ENCODE results near the gene SCAI. TPM values are rescaled to one million over a fixed set of nuclear protein-coding genes. Genes with fewer than 3 reads are reported as not detected.

The SCAI gene
- 10 to 100 TPM in 1 of 4 donors, 1 to 10 TPM in 3; 5.6 to 10.4 (median 7.8) TPM for total RNA-seq

DNA sequence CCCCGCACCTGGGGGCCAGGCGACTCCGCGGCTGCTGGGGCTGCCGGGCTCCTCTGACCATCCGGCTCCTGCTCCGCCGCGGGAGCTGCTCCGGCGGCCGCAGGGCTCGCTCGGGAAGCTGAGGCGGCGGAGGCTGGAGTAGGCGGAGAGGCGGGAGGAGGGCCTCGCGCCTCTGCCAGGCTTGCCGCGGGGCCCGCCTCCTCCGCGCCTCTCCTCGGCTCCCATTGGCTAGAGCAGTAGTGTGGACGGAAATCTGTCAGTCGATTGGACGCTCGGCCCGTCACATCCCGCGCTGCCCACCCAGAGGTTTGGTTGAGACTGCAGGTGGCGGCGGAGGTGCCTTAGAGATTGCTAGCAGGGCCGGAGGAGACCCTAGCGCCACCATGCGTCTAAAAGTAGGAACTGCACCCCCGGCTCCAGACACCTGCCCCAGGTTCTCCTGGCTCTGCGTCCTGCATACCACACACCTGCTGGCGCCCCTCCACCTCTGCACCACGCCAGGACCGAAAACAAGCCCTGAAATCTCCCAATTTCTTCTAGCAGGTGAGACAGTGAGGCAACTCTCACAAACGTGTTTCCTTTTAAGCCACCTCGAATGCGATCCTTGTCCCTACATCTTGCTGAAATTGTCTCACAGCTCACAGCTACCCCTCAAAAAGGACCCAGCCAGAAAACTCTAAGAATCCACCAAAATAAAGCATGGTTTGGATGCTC is at the start of gene SCAI:
SCAI (minus strand) TSS at position 152 of the 714 bp plus-strand sequence; CDS start at position 61, 91 bp downstream.
- Histone ChIP-seq H3K4me3 (peak within 1 kb of the TSS; percentile 80 to 96 (median 86)), H3K27me3 (no peaks in the 10 kb centered on the region), H3K27ac (replicated peaks in 1 of 4) (peak within 1 kb of the TSS; percentile 70 to 88 (median 84)), H3K9me3 (no peaks in the 10 kb centered on the region), H3K36me3 (peaks cover 0 to 3% (median 0%) of the 10 kb centered on the region in 4 donors), H3K4me1 (peaks cover 5 to 31% (median 30%) of the 10 kb centered on the region in 4 donors)
- intact Hi-C loops (cut with DNase I), result loop anchor here (2.0 to 10.0 kb wide), 5 partner anchors 79 to 371 kb away; partner anchors contain the start of genes GOLGA1, HSPA5, NR6A1 and WDR38
- DNase-seq (ENCODE audit: extremely low spot score), result peak; percentile 100
- 3% methylated on average over 12 of the region's 46 CpGs for WGBS
- no peak for TF ChIP-seq POLR2A (IDR thresholded peaks at IDR 0.05; ENCODE audit: low read depth)
- TF ChIP-seq, protein P1, sequence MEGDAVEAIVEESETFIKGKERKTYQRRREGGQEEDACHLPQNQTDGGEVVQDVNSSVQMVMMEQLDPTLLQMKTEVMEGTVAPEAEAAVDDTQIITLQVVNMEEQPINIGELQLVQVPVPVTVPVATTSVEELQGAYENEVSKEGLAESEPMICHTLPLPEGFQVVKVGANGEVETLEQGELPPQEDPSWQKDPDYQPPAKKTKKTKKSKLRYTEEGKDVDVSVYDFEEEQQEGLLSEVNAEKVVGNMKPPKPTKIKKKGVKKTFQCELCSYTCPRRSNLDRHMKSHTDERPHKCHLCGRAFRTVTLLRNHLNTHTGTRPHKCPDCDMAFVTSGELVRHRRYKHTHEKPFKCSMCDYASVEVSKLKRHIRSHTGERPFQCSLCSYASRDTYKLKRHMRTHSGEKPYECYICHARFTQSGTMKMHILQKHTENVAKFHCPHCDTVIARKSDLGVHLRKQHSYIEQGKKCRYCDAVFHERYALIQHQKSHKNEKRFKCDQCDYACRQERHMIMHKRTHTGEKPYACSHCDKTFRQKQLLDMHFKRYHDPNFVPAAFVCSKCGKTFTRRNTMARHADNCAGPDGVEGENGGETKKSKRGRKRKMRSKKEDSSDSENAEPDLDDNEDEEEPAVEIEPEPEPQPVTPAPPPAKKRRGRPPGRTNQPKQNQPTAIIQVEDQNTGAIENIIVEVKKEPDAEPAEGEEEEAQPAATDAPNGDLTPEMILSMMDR (IDR thresholded peaks at IDR 0.05), result peak in 2 of 3 experiments; percentile 99
- no peak for TF ChIP-seq EP300 (IDR thresholded peaks at IDR 0.05)
- TF ChIP-seq POLR2AphosphoS5 (IDR thresholded peaks at IDR 0.05), result peak; percentile 76 to 82

DNA sequence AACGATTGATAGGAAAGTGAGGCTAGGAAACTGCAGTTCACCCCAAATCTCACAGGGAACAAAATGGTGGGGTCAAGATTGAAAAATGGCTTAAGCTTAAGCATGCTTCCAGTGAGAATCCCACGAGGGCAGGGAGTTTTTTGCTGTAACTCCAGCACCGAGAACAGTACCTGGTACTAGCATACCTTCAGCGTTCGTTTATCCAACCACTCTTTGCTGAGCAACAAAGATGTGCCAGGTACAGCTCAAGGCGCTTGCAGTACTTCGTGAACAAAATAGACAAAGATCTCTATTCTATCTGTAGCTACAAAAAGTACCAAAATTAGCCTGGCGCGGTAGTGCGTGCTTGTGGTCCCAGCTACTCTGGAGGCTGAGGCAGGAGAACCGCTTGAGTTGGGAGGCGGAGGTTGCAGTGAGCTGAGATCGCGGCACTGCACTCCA is 47.1 kb upstream of the SCAI start:
- Histone ChIP-seq H3K4me1 (peaks cover 39 to 52% (median 48%) of the 10 kb centered on the region in 4 donors), H3K9me3 (no peaks in the 10 kb centered on the region), H3K27me3 (no peaks in the 10 kb centered on the region), H3K27ac (replicated peaks in 1 of 4) (peak overlapping the region; percentile 96 to 99 (median 97)), H3K36me3 (no peaks in the 10 kb centered on the region), H3K4me3 (peak overlapping the region; percentile 82 to 99 (median 95))
- WGBS, result 58% methylated on average over 14 of the region's 14 CpGs
- no peak for DNase-seq (ENCODE audit: extremely low spot score)
- TF ChIP-seq, protein P1 (IDR thresholded peaks at IDR 0.05), result no peak
- TF ChIP-seq POLR2A (IDR thresholded peaks at IDR 0.05; ENCODE audit: low read depth) (no peak), POLR2AphosphoS5 (IDR thresholded peaks at IDR 0.05) (no peak), EP300 (IDR thresholded peaks at IDR 0.05) (no peak)
- intact Hi-C loops (cut with DNase I), result loop anchor here (10.0 kb wide), 1 partner anchor 326 kb away; the partner anchor contains the start of genes ARPC5L and RPL35

DNA sequence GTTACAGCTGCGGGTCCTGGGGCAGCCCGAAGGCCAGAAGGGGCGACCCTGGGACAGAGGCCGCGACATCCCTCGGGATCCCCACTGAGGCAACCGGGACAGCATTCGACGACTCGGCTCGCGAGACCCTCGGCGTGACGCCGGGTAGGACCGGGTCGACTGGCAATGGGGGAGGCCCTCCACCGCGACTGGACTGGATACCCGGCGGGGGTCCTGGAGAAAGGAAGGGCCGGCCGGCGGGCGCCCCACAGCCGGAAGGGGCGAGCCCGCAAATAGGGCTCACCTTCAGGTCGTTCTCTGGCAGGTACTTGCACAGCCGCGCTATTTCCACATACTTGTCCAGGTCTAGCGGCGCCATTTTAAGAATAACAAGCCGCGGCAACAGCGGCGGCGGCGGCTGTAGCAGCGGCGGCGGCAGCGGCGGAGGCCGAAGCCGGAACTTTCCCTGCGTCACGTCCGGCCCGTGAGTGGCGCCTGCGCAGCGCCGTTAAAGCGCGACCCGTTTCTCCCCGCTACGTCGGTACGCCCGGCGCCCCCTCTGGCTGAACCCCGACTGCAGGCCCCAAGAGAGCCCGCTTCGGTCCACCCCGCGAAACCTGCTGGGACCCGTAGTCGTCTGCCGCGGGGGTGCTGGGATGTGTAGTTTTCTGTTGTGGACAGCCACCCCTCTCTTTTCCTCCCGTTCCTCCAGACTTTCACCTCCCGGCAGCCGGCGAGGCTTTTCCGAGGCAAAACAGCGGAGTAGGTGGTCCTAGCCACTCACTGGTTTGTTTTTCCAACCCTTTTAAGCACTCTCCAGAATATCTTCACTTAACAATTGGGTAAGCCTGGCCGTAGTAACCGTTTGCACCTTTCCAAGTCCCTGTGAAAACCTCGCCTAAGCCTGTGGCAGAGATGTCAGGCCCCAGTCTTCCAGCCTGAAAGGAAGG is 46.3 kb upstream of the SCAI start, which contains the start of gene PPP6C:
PPP6C (minus strand) TSS at position 443 of the 929 bp plus-strand sequence; CDS start at position 358, 85 bp downstream.
- Histone ChIP-seq H3K27me3 (no peaks in the 10 kb centered on the region), H3K4me1 (peaks cover 41 to 59% (median 55%) of the 10 kb centered on the region in 4 donors), H3K27ac (replicated peaks in 1 of 4) (peak within 1 kb of the TSS; percentile 96 to 99 (median 97)), H3K9me3 (no peaks in the 10 kb centered on the region), H3K4me3 (peak within 1 kb of the TSS; percentile 82 to 99 (median 95)), H3K36me3 (no peaks in the 10 kb centered on the region)
- under 1% methylated on average over 55 of the region's 82 CpGs for WGBS
- intact Hi-C loops (cut with DNase I), result loop anchor here (10.0 kb wide), 1 partner anchor 325 kb away; the partner anchor contains the start of genes ARPC5L and RPL35
- peak; percentile 98 for DNase-seq (ENCODE audit: extremely low spot score)
- TF ChIP-seq EP300 (IDR thresholded peaks at IDR 0.05) (no peak), POLR2AphosphoS5 (IDR thresholded peaks at IDR 0.05) (peak; percentile 96), POLR2A (IDR thresholded peaks at IDR 0.05; ENCODE audit: low read depth) (peak; percentile 75)
- TF ChIP-seq, protein P1 (IDR thresholded peaks at IDR 0.05), result peak; percentile 48 to 68 (median 65)

DNA sequence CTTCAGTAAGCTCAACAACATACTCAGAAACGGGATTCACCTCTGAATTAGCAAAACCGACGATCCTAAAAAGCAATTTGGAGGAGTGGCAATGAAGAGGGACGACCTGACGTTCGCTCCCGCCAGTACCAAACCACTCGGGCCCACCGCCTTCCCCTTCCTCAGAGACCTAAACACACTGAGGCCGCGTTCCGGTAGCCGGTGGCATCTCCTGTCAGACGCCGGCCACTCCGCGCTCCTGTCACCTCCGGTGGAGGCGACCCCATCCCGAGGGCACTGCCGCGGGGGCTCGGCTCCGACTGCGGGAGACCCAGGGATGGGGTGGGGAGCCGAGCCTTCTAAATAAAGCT is 45.7 kb upstream of the SCAI start:
- WGBS, result 0% methylated on average over 7 of the region's 26 CpGs
- no peak for DNase-seq (ENCODE audit: extremely low spot score)
- Histone ChIP-seq H3K4me1 (peaks cover 43 to 66% (median 61%) of the 10 kb centered on the region in 4 donors), H3K9me3 (no peaks in the 10 kb centered on the region), H3K27ac (replicated peaks in 1 of 4) (peak overlapping the region; percentile 96 to 99 (median 97)), H3K36me3 (no peaks in the 10 kb centered on the region), H3K27me3 (no peaks in the 10 kb centered on the region), H3K4me3 (peak overlapping the region; percentile 82 to 99 (median 95))
- intact Hi-C loops (cut with DNase I), result no loop called here
- TF ChIP-seq EP300 (IDR thresholded peaks at IDR 0.05) (no peak), POLR2AphosphoS5 (IDR thresholded peaks at IDR 0.05) (no peak), POLR2A (IDR thresholded peaks at IDR 0.05; ENCODE audit: low read depth) (no peak)
- TF ChIP-seq, protein P1 (IDR thresholded peaks at IDR 0.05), result no peak
